HL-60 (cell line): Measurements from ENCODE around the gene GMDS.

Experiments
- CTCF ChIP-seq: IDR thresholded peaks from one replicate; pipeline ENCODE4 v1.5.1; 2011; ENCODE audit warnings: low read length, control low read depth, inconsistent platforms; ENCODE audit not compliant: insufficient read depth
- GABPA ChIP-seq: IDR thresholded peaks from 2 replicates; pipeline ENCODE4 v1.6.1; 2012; ENCODE audit warnings: low read depth
- POLR2AphosphoS5 ChIP-seq: IDR thresholded peaks from 2 replicates; pipeline ENCODE4 v1.6.1; 2012; ENCODE audit warnings: low read depth

GRCh38 chr6:1722801-1723200 lies 522.6 kb downstream of the GMDS start:
- TF ChIP-seq POLR2AphosphoS5 (no peak), CTCF (no peak), GABPA (no peak)
